BJ (cell line): Measurements from ENCODE around the gene ADCK2. TPM values are rescaled to one million over a fixed set of nuclear protein-coding genes. Genes with fewer than 3 reads are reported as not detected.

Experiments
- CTCF ChIA-PET: fragments of 350-600 bp; formaldehyde crosslinking; extraction: SDS; loops from one replicate; lab custom pipeline; 2021; ENCODE audit warnings: antibody characterized with exemption, inconsistent platforms; lab: Yijun Ruan, JAX
- POLR2A ChIA-PET: fragments of 300-600 bp; sonication (Branson Sonifier 250); formaldehyde crosslinking; extraction: SDS; loops from one replicate; lab custom pipeline; 2021; ENCODE audit warnings: antibody characterized with exemption; lab: Charles Lee
- DNase-seq: peaks from one replicate; pipeline ENCODE4 v3.0.0-alpha.2; 2011; ENCODE audit warnings: low read depth
- H3K27me3 ChIP-seq: 2 replicates; pipeline ENCODE4 v1.6.0; 2011; ENCODE audit warnings: low read length; ENCODE audit not compliant: control insufficient read depth, insufficient read depth
- H3K36me3 ChIP-seq: 2 replicates; pipeline ENCODE4 v1.5.1; 2011; ENCODE audit warnings: low read length; ENCODE audit not compliant: control insufficient read depth, insufficient read depth
- H3K4me3 ChIP-seq: 2 replicates; pipeline ENCODE4 v1.5.1; 2011; ENCODE audit warnings: low read depth, mild to moderate bottlenecking, control low read depth, low read length
- CTCF ChIP-seq: IDR thresholded peaks from 2 replicates; pipeline ENCODE4 v1.5.1; 2011; ENCODE audit warnings: low read depth, mild to moderate bottlenecking, control low read depth, inconsistent platforms, low read length, moderate library complexity; ENCODE audit not compliant: insufficient read depth
- polyA plus RNA-seq: library from polyadenylated mRNA; depleted of rRNA; stranded (reverse); fragments of >200 nt; gene quantifications from 2 replicates; pipeline ENCODE4 v1.2.3, GENCODE V29; 2011

ADCK2 gene
- polyA plus RNA-seq, 1 experiment, result 15.4 TPM

GRCh38 chr7:140683657-140684056 is 10.9 kb downstream of the ADCK2 start:
- Histone ChIP-seq H3K27me3 (no peaks in the 10 kb centered on the region), H3K36me3 (peaks cover 12% of the 10 kb centered on the region), H3K4me3 (no peak overlapping the region)
- CTCF ChIA-PET, result interaction anchor here (1.0 to 4.0 kb wide), 3 partner anchors 9 to 328 kb away, joined by 3 to 21 read pairs (median 3); no protein-coding TSS in a partner anchor
- DNase-seq, result no peak
- POLR2A ChIA-PET, result no interaction called here
- TF ChIP-seq CTCF, result no peak

GRCh38 chr7:140684066-140684950 is 11.6 kb downstream of the ADCK2 start:
- POLR2A ChIA-PET, result no interaction called here
- CTCF ChIA-PET, result interaction anchor here (1.0 to 4.0 kb wide), 3 partner anchors 9 to 327 kb away, joined by 3 to 21 read pairs (median 3); no protein-coding TSS in a partner anchor
- H3K27me3 ChIP-seq, result no peaks in the 10 kb centered on the region
- peaks cover 13% of the 10 kb centered on the region for H3K36me3 ChIP-seq
- no peak for TF ChIP-seq CTCF
- no peak for DNase-seq
- no peak overlapping the region for H3K4me3 ChIP-seq

- Histone ChIP-seq H3K27me3 (no peaks in the 10 kb centered on the region), H3K36me3 (peaks cover 16% of the 10 kb centered on the region), H3K4me3 (no peak overlapping the region)
- no peak for DNase-seq
- no peak for TF ChIP-seq CTCF
- ChIA-PET POLR2A (interaction anchor here (0.8 kb wide), 1 partner anchor 11 kb away, joined by 3 read pairs; no protein-coding TSS in a partner anchor), CTCF (interaction anchor here (1.2 to 4.0 kb wide), 3 partner anchors 11 to 32 kb away, joined by 3 to 21 read pairs (median 4); no protein-coding TSS in a partner anchor)
These were observed 12.8 kb downstream of the ADCK2 start for GRCh38 chr7:140685407-140686087.

GRCh38 chr7:140686921-140687320 is 14.2 kb downstream of the ADCK2 start:
- CTCF ChIA-PET, result interaction anchor here (0.5 to 4.0 kb wide), 3 partner anchors 12 to 33 kb away, joined by 3 to 21 read pairs (median 4); no protein-coding TSS in a partner anchor
- Histone ChIP-seq H3K4me3 (no peak overlapping the region), H3K27me3 (no peaks in the 10 kb centered on the region), H3K36me3 (peaks cover 13% of the 10 kb centered on the region)
- no peak for DNase-seq
- no peak for TF ChIP-seq CTCF
- POLR2A ChIA-PET, result no interaction called here

- no peak for DNase-seq
- POLR2A ChIA-PET, result no interaction called here
- Histone ChIP-seq H3K4me3 (no peak overlapping the region), H3K36me3 (peaks cover 12% of the 10 kb centered on the region), H3K27me3 (no peaks in the 10 kb centered on the region)
- no peak for TF ChIP-seq CTCF
- CTCF ChIA-PET, result no interaction called here
These were observed 15.6 kb downstream of the ADCK2 start for GRCh38 chr7:140688341-140688740.
